HG03175 (cell line): Measurements from ENCODE around the gene TNFRSF19.

ENCODE experiments used
- ATAC-seq: cut with Tn5 transposase; IDR thresholded peaks from one replicate; pipeline ENCODE4 v1.9.1; 2021; ENCODE audit warnings: mild to moderate bottlenecking, moderate library complexity; ENCODE audit not compliant: unreplicated experiment

The TNFRSF19 gene

DNA sequence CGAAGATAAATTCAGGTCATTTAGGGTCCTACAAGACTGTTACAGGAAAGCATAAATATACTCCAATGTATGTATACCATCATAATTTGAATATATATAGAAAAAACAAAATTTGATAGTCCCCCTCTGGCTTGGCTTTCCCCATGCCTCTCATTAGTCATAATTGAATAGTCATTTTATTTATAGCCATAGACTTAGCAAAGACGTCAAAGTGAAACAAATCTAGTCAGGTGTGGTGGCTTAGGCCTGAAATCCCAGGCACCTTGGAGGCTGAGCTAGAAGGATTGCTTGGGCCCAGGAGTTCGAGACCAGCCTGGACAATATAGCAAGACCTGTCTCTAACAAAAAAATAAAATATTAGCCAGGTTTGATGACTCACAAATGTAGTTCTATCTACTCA, 141.1 kb downstream of the TNFRSF19 start:
- ATAC-seq: no peak

GRCh38 chr13:23714672-23715071, 144.5 kb downstream of the TNFRSF19 start:
- ATAC-seq: no peak

DNA sequence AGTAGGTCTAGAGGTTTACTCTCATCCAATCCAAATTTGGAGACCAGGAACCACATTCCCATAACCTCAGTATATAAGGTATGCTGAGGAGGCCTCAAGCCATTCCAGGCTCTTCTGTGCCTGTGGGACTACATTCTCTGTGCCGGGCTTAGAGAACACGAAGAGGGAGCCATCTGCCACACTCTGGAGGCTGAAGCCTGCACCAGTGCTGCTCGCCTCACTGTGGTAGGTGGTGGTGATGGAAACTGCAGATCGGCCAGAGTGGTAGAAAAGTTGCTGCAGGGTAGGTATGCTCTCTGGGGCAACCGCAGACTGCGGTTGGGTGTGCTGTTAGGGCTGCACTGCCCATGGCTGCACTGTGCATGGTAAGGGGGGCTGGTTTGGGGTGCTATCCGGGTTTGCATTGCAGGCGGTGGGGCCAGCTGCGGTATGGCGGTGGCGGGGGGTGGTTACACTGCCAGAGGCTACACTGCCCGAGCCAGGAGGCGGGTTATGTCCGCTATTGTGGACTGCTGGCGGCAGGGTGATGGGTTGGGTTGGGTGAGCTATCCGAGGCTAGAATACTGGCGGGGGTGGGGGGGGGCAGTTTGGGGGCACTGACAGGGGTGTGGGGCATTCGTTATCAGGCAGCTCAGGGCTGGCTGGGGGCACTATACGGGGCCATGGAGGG, 145.0 kb downstream of the TNFRSF19 start:
- ATAC-seq: no peak

DNA sequence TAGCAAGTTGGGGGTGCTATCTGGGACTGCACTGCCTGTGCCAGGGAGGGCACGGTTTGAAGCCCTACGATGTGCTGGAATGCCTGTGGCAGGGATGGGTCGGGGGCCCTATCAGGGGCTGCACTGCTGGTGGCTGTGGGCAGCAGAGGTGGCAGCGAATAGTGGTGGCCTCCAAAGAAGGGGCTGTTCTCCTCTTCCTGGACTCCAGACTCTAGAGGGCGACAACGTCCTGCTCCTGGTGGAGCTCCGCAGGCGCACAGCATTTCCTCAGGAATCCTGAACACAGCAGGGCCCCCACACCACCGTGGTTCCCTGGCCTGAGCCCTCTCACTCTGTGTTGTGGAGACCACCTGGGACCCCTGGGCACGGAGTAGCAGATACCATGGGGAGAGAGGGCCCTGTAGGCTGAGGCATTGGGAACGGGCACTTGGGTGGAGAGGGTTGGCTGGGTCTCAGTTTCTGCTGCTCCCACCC, 145.6 kb downstream of the TNFRSF19 start:
- no peak for ATAC-seq

DNA sequence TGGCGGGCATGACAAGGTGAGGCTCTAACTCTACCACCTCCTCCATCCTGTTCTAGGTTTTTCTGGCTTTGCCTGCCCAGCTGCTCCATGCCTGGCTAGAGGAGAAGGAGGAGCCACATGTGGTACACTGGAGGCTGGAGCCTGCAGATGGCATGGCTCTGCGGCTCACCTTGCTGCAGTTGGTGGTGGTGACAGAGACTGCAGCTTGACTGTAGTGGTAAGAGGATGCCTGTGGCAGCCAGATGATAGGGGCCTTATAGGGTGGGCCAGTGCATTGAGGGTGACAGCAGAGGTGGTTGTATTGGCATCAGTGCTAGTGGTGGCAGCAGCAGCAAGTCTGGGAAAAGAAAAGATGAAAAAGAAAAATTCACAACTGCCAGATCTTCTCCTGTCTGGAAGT, 146.2 kb downstream of the TNFRSF19 start:
- no peak for ATAC-seq

DNA sequence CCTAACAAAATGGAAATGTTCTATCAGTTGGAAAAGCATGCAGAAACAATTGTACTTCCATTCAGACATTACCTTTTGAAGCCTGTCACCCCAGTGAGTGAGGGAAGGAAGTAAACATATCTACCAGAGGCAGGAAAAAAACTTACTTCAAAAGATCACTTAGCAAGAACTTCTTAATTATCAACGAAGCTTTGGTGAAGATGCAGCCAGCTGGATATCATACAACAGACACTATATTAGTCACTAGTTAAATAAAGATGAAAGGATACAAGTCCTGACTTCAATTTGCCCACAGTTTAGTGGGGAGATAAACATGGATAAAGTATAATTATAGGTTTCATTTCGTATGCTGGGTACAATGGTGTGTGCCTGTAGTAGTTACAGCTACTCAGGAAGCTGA, 148.8 kb downstream of the TNFRSF19 start:
- no peak for ATAC-seq

GRCh38 chr13:23722726-23723453, 152.7 kb downstream of the TNFRSF19 start:
- no peak for ATAC-seq

GRCh38 chr13:23723471-23723870, 153.3 kb downstream of the TNFRSF19 start:
- ATAC-seq: no peak

- no peak for ATAC-seq
Observed at GRCh38 chr13:23724196-23724970, 154.2 kb downstream of the TNFRSF19 start.
